ENCODE results near the gene SRR. TPM values are rescaled to one million over a fixed set of nuclear protein-coding genes. Genes with fewer than 3 reads are reported as not detected.
A peak's percentile ranks its signal among the peaks of the same experiment; 100 is the strongest.

SRR gene
- total and polyA plus RNA-seq, 9 of the 15 experiments (the other 6 are each of a cell fraction or from before 2014, with no cell fraction given) = 5.0 to 19.4 (median 7.9) TPM

DNA sequence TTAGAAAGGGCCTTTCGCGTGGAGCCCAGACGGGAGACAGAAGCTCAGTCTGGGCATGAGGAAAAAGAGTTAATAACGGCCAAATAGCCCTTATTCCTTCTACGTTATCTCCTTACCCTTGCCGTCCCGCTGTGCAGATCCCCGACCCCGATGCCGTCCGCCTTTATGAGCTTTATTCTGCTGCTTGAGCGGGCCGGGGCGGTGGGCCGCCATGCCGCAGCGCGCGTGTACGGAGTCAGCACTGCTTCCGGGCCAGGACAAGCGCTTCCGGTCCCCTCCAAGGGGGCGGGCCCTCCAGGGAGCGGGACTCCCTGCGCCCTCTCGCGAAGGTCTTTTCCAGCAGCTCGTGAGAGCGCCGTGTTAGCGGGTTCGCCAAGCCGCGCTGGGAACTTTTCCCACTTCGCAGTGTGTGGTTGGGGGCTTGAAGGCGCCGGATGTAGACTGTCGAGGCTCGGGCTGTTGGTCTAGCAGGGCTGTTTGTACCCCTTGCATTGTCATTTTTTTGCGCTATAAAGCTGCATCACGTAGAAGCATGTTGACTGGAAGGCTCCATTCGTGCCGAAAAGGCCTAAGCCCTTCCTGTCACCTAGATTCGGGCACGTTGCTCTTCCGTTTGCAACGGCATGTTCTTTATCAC is 32.6 kb downstream of the SRR start, which contains the start of gene TSR1 (continued):
- TF ChIP-seq, protein P1, sequence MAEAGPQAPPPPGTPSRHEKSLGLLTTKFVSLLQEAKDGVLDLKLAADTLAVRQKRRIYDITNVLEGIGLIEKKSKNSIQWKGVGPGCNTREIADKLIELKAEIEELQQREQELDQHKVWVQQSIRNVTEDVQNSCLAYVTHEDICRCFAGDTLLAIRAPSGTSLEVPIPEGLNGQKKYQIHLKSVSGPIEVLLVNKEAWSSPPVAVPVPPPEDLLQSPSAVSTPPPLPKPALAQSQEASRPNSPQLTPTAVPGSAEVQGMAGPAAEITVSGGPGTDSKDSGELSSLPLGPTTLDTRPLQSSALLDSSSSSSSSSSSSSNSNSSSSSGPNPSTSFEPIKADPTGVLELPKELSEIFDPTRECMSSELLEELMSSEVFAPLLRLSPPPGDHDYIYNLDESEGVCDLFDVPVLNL (CRISPR knock-in tag; IDR thresholded peaks at IDR 0.05; ENCODE audit: low read depth) = 0 out of 2 replicates have a peak, but pooled peaks have one; percentile 21
- TF ChIP-seq ZNF76 (CRISPR knock-in tag; IDR thresholded peaks at IDR 0.05; ENCODE audit: borderline replicate concordance) = no peak
- TF ChIP-seq HOXB6 (CRISPR knock-in tag; IDR thresholded peaks at IDR 0.05; ENCODE audit: borderline replicate concordance) = no peak
- TF ChIP-seq NCOA6 (IDR thresholded peaks at IDR 0.05) = no peak
- TF ChIP-seq SNIP1 (IDR thresholded peaks at IDR 0.05; ENCODE audit: low read depth) = no peak
- TF ChIP-seq FOXM1 (IDR thresholded peaks at IDR 0.05; ENCODE audit: low read depth) = no peak
- no peak for TF ChIP-seq FOXM1 (CRISPR knock-in tag; IDR thresholded peaks at IDR 0.05; ENCODE audit: low read depth)
- TF ChIP-seq MECOM (CRISPR knock-in tag; IDR thresholded peaks at IDR 0.05) = no peak
- TF ChIP-seq ZNF408 (CRISPR knock-in tag; IDR thresholded peaks at IDR 0.05; ENCODE audit: low read depth) = no peak
- TF ChIP-seq C11orf30 (IDR thresholded peaks at IDR 0.05; ENCODE audit: low read depth) = peak; percentile 98
- TF ChIP-seq, protein P2, sequence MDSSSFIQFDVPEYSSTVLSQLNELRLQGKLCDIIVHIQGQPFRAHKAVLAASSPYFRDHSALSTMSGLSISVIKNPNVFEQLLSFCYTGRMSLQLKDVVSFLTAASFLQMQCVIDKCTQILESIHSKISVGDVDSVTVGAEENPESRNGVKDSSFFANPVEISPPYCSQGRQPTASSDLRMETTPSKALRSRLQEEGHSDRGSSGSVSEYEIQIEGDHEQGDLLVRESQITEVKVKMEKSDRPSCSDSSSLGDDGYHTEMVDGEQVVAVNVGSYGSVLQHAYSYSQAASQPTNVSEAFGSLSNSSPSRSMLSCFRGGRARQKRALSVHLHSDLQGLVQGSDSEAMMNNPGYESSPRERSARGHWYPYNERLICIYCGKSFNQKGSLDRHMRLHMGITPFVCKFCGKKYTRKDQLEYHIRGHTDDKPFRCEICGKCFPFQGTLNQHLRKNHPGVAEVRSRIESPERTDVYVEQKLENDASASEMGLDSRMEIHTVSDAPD (CRISPR knock-in tag; IDR thresholded peaks at IDR 0.05) = no peak
- peak; percentile 85 for TF ChIP-seq TBP (optimal IDR thresholded peaks at IDR 0.05; ENCODE audit: low read depth, low read length)
- TF ChIP-seq ZNF444 (CRISPR knock-in tag; IDR thresholded peaks at IDR 0.05) = no peak
- TF ChIP-seq, protein P3, sequence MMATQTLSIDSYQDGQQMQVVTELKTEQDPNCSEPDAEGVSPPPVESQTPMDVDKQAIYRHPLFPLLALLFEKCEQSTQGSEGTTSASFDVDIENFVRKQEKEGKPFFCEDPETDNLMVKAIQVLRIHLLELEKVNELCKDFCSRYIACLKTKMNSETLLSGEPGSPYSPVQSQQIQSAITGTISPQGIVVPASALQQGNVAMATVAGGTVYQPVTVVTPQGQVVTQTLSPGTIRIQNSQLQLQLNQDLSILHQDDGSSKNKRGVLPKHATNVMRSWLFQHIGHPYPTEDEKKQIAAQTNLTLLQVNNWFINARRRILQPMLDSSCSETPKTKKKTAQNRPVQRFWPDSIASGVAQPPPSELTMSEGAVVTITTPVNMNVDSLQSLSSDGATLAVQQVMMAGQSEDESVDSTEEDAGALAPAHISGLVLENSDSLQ (IDR thresholded peaks at IDR 0.05) = 0 out of 2 replicates have a peak, but pooled peaks have one; percentile 27
- no peak for TF ChIP-seq CEBPG (CRISPR knock-in tag; IDR thresholded peaks at IDR 0.05)
- TF ChIP-seq CEBPG (tag; conservative IDR thresholded peaks at IDR 0.05 in 1 of 2, IDR thresholded peaks at IDR 0.05 in 1 of 2) = no peak
- TF ChIP-seq, protein P4, sequence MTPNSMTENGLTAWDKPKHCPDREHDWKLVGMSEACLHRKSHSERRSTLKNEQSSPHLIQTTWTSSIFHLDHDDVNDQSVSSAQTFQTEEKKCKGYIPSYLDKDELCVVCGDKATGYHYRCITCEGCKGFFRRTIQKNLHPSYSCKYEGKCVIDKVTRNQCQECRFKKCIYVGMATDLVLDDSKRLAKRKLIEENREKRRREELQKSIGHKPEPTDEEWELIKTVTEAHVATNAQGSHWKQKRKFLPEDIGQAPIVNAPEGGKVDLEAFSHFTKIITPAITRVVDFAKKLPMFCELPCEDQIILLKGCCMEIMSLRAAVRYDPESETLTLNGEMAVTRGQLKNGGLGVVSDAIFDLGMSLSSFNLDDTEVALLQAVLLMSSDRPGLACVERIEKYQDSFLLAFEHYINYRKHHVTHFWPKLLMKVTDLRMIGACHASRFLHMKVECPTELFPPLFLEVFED (CRISPR knock-in tag; conservative IDR thresholded peaks at IDR 0.05) = no peak
- no peak for TF ChIP-seq KDM2B (CRISPR knock-in tag; IDR thresholded peaks at IDR 0.05)
- TF ChIP-seq, protein P5, sequence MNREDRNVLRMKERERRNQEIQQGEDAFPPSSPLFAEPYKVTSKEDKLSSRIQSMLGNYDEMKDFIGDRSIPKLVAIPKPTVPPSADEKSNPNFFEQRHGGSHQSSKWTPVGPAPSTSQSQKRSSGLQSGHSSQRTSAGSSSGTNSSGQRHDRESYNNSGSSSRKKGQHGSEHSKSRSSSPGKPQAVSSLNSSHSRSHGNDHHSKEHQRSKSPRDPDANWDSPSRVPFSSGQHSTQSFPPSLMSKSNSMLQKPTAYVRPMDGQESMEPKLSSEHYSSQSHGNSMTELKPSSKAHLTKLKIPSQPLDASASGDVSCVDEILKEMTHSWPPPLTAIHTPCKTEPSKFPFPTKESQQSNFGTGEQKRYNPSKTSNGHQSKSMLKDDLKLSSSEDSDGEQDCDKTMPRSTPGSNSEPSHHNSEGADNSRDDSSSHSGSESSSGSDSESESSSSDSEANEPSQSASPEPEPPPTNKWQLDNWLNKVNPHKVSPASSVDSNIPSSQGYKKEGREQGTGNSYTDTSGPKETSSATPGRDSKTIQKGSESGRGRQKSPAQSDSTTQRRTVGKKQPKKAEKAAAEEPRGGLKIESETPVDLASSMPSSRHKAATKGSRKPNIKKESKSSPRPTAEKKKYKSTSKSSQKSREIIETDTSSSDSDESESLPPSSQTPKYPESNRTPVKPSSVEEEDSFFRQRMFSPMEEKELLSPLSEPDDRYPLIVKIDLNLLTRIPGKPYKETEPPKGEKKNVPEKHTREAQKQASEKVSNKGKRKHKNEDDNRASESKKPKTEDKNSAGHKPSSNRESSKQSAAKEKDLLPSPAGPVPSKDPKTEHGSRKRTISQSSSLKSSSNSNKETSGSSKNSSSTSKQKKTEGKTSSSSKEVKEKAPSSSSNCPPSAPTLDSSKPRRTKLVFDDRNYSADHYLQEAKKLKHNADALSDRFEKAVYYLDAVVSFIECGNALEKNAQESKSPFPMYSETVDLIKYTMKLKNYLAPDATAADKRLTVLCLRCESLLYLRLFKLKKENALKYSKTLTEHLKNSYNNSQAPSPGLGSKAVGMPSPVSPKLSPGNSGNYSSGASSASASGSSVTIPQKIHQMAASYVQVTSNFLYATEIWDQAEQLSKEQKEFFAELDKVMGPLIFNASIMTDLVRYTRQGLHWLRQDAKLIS (CRISPR knock-in tag; IDR thresholded peaks at IDR 0.05) = peak; percentile 62; the same call in 1 of the 2 replicates
- TF ChIP-seq SMARCB1 (IDR thresholded peaks at IDR 0.05; ENCODE audit: insufficient read length, low read depth) = no peak
- TF ChIP-seq ZNF324 (CRISPR knock-in tag; IDR thresholded peaks at IDR 0.05) = no peak
